GM18502 (cell line): ENCODE measurements around the gene SUPT5H.

Source experiments
- ATAC-seq: cut with Tn5 transposase; IDR thresholded peaks from one replicate; pipeline ENCODE4 v1.9.1; 2021; ENCODE audit warnings: mild to moderate bottlenecking; ENCODE audit not compliant: unreplicated experiment, poor library complexity

SUPT5H gene

DNA sequence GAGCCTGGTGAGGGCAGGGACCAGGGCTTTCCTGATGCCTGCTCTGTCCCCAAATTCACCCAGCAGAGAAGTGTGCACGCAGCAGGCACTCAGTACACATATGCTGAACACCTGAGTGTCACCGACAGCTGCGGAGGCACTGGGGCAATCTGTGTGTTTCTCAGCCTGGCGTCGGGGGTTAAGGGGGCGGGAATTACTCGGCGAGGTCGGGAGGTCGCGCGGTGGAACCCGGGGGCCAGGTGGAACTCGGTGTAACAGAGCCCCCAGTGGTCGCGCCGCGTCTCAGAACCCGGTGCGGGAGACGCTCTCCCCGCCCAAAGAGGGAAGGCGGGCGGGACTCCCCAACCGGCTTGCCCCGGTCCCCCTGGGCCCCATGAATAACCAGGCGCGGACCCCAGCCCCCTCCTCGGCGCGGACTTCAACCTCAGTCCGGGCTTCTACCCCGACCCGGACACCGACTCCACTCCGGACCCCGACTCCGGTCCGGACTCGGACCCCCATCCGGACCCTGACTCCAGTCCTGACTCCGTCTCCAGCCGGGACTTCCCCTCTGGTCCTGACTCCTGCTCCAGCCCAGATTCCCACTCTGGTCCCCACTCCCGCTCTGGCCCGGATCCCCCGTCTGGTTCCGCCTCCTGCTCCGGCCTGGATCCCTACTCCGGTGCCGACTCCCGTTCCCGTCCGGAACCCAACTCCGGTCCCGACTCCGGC is 69.6 kb downstream of the SUPT5H start, which contains the start of gene SELENOV:
SELENOV (plus strand) TSS at position 300 of the 711 bp plus-strand sequence; CDS start at position 374, 74 bp downstream.
- ATAC-seq, result no peak

GRCh38 chr19:39515551-39516191 is 70.3 kb downstream of the SUPT5H start:
- ATAC-seq, result no peak

DNA sequence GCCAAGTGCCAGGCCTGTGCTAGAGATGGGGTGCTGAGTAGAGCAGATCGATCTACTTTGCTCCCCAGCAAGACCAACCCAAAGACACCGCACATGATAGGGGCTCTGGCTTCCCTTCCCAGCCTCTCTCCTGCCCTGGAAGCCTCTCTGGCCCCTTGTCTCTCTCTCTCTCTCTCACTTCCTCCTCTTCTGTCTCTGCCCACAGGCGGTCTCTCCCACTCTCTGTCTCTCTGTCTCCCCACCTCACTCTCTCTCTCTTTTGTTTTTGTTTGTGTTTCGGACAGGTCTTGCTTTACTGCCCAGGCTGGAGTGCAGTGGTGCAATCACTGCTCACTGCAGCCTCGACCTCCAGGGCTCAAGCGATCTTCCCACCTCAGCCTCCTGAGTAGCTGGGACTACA is 70.9 kb downstream of the SUPT5H start:
- no peak for ATAC-seq

DNA sequence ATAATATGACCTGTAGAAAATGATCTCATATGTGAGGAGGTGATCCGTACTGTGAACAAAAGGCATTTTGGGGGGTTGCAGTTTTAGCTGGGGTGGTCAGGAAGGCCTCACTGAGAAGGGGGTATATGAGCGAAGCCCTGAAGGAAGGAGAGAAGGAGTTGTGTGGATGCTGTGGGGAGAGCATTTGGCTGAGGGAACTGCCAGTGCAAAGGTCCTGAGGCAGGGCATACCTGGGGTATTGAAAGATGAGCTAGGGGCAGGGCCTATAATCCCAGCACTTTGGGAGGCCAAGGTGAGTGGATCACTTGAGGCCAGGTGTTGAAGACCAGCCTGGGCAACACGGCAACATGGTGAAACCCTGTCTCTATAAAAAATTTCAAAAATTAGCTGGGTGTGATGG is 72.0 kb downstream of the SUPT5H start:
- ATAC-seq, result no peak

GRCh38 chr19:39518458-39518857 is 73.1 kb downstream of the SUPT5H start:
- no peak for ATAC-seq

DNA sequence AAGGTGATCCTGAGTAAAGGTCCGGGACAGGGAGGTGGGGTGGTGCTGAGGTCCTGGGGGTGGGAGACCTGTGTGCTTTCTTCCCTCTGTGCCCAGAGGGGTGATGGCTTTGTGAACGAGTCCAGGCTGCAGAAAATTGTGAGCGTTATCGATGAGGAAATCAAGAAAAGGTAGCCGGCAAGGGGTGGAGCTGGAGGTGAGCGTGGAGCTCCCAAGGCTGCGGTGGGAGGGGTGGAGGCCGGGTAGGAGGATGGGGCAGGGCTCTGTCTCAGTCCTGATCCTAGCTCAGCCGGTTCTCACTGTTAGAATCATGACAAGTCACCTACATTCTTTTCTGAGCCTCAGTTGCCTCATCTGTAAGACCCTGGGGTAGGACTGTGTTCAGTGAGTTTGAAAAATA is 73.6 kb downstream of the SUPT5H start:
- ATAC-seq, result no peak

DNA sequence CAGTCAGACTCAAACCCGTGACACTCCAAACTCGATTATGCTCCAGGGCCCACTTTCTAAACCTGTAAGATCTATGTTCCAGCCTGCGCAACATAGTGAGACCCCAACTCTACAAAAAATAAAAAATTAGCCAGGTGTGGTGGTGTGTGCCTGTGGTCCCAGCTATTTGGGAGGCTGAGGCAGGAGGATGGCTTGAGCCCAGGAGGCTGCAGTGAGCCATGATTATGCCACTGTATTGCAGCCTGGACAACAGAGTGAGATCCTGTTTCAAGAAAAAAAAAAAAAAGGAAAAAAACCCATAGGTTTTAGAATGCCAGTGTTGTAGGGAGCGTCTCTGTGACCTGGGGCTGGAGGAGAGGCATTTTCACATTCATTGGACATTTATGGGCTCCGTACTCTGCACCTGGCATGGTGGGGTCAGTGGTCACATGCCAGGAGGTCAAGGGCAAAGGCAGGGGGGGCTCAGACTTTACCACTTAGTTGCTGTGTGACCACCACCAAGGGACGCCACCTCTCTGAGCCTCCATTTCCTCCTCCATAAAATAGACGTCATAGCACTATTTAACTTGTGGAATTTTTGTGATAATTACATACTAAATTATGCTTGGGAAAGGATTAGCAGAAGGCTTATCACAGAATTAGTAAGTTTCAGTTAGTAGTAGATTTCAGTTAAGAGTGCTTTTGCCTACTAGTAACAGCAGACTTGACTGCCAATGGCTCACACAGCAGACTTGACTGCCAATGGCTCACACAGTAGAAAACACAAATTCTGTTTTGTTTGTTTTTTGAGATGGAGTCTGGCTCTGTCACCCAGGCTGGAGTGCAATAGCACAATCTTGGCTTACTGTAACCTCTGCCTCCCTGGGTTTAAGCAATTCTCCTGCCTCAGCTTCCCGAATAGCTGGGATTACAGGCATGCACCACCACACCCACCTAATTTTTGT is 75.4 kb downstream of the SUPT5H start:
- no peak for ATAC-seq

DNA sequence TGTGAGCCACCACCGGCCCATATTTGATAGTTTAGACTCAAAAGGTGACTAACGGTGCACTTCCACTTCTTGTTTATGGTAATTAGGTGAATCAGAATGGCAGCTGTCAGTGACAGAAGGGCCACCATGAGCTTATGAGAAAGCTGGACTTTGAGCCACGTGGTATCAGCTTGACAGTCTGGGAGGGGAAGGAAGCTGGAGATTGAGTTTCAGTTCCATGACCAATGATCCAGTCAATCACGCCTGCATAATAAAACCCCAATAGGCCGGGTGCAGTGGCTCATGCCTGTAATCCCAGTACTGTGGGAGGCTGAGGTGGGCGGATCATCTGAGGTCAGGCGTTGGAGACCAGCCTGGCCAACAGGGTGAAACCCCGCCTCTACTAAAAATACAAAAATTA is 79.1 kb downstream of the SUPT5H start:
- no peak for ATAC-seq

DNA sequence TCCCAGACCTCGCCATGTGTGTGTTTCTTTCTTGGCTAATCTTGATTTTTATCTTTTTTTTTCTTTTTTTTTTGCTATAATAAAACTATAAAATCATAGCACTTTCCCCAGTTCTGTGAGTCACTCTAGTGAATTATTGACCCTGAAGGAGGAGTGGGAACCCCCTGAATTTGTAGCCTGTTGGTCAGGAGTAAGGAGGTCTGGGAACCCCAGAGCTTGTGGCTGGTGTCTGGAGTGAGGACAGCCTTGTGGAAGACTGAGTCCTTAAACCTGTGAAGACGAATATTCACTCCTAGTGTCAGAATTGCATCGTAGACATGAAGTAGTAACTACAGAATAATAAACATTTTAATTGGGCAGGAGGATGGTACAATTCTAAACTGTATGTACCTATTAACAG is 79.8 kb downstream of the SUPT5H start:
- ATAC-seq, result no peak
